Calu3 (cell line): ENCODE data around the gene RHOA. TPM values are rescaled to one million over a fixed set of nuclear protein-coding genes. Genes with fewer than 3 reads are reported as not detected.

ENCODE experiments used
- BruUV-seq: library from RNA; stranded (reverse); fragments of 400-500 nt; replicated peaks from 2 replicates; lab custom pipeline; 2021; lab: Mats Ljungman, UMichigan
- CTCF ChIA-PET: fragments of 300-600 bp; sonication (Branson Sonifier 250); formaldehyde crosslinking; loops from one replicate; lab custom pipeline; 2022; ENCODE audit warnings: antibody characterized with exemption; lab: Charles Lee
- DNase-seq: peaks from one replicate; pipeline ENCODE4 v3.0.0; 2022
- H3K27ac Mint-ChIP-seq: one replicate; pipeline ENCODE4 v1.8.0; 2022; ENCODE audit warnings: mixed read lengths; ENCODE audit not compliant: unreplicated experiment
- H3K27me3 Mint-ChIP-seq: one replicate; pipeline ENCODE4 v1.8.0; 2022; ENCODE audit warnings: mixed read lengths; ENCODE audit not compliant: unreplicated experiment
- H3K36me3 Mint-ChIP-seq: one replicate; pipeline ENCODE4 v1.8.0; 2022; ENCODE audit warnings: mild to moderate bottlenecking, moderate library complexity, mixed read lengths; ENCODE audit not compliant: insufficient read depth, unreplicated experiment
- H3K4me1 Mint-ChIP-seq: one replicate; pipeline ENCODE4 v1.8.0; 2022; ENCODE audit warnings: mild to moderate bottlenecking, low read depth, mixed read lengths; ENCODE audit not compliant: unreplicated experiment
- H3K4me3 Mint-ChIP-seq: one replicate; pipeline ENCODE4 v1.8.0; 2022; ENCODE audit warnings: mild to moderate bottlenecking, low read depth, moderate library complexity, mixed read lengths; ENCODE audit not compliant: unreplicated experiment
- H3K9me3 Mint-ChIP-seq: one replicate; pipeline ENCODE4 v1.8.0; 2022; ENCODE audit warnings: low read depth, mixed read lengths; ENCODE audit not compliant: unreplicated experiment
- CTCF ChIP-seq: fragments of 200-600 bp; IDR thresholded peaks from one replicate; pipeline ENCODE4 v1.8.0; 2022; ENCODE audit warnings: antibody characterized with exemption; ENCODE audit not compliant: unreplicated experiment
- intact Hi-C: fragments of 100-400 bp; cut with micrococcal nuclease; formaldehyde crosslinking; loops from one replicate; pipeline ENCODE4 v1.10.0; 2022; ENCODE audit not compliant: unreplicated experiment
- total RNA-seq: library from RNA; stranded (reverse); gene quantifications from 2 replicates; pipeline ENCODE4 v1.2.3, GENCODE V29; 2022

Gene RHOA
- total RNA-seq, 1 experiment from 2014 or later, result 352 TPM

GRCh38 chr3:49434731-49435130, 23.0 kb upstream of the RHOA start:
- TF ChIP-seq CTCF, result no peak
- Mint-ChIP-seq H3K27ac (no peak overlapping the region), H3K27me3 (no peaks in the 10 kb centered on the region), H3K9me3 (no peaks in the 10 kb centered on the region), H3K36me3 (peaks cover 12% of the 10 kb centered on the region), H3K4me3 (no peak overlapping the region), H3K4me1 (no peaks in the 10 kb centered on the region)
- CTCF ChIA-PET, result interaction anchor here (0.6 kb wide), 1 partner anchor 47 kb away, joined by 3 read pairs; no protein-coding TSS in a partner anchor
- BruUV-seq, result no TSS peak
- DNase-seq, result no peak
- intact Hi-C loops, result no loop called here

GRCh38 chr3:49428752-49429080, 16.9 kb upstream of the RHOA start:
- CTCF ChIA-PET, result interaction anchor here (0.6 to 1.4 kb wide), 6 partner anchors 14 to 181 kb away, joined by 3 to 6 read pairs (median 4); partner anchors contain the start of gene TCTA
- TSS peak; percentile 75 for BruUV-seq
- no peaks in the 10 kb centered on the region for H3K27me3 Mint-ChIP-seq
- peaks cover 43% of the 10 kb centered on the region for H3K36me3 Mint-ChIP-seq
- no peaks in the 10 kb centered on the region for H3K4me1 Mint-ChIP-seq
- peak overlapping the region; percentile 69 for H3K4me3 Mint-ChIP-seq
- intact Hi-C loops, result no loop called here
- no peak for TF ChIP-seq CTCF
- no peak for DNase-seq
- H3K9me3 Mint-ChIP-seq, result no peaks in the 10 kb centered on the region
- H3K27ac Mint-ChIP-seq, result peak overlapping the region; percentile 94

GRCh38 chr3:49427586-49427985, 15.8 kb upstream of the RHOA start:
- no peak for TF ChIP-seq CTCF
- no TSS peak for BruUV-seq
- H3K4me3 Mint-ChIP-seq, result no peak overlapping the region
- no peak overlapping the region for H3K27ac Mint-ChIP-seq
- peaks cover 6% of the 10 kb centered on the region for H3K4me1 Mint-ChIP-seq
- no peak for DNase-seq
- H3K9me3 Mint-ChIP-seq, result no peaks in the 10 kb centered on the region
- intact Hi-C loops, result no loop called here
- no peaks in the 10 kb centered on the region for H3K27me3 Mint-ChIP-seq
- CTCF ChIA-PET, result no interaction called here
- H3K36me3 Mint-ChIP-seq, result peaks cover 43% of the 10 kb centered on the region

GRCh38 chr3:49424816-49425215, 13.0 kb upstream of the RHOA start:
- Mint-ChIP-seq H3K9me3 (no peaks in the 10 kb centered on the region), H3K4me1 (peaks cover 13% of the 10 kb centered on the region), H3K27me3 (no peaks in the 10 kb centered on the region), H3K36me3 (peaks cover 39% of the 10 kb centered on the region), H3K27ac (no peak overlapping the region), H3K4me3 (no peak overlapping the region)
- no TSS peak for BruUV-seq
- CTCF ChIA-PET, result no interaction called here
- intact Hi-C loops, result no loop called here
- no peak for DNase-seq
- no peak for TF ChIP-seq CTCF
